Transverse colon (tissue), 4 donors: ENCODE data around the gene PTPN9.

Source experiments
- CTCF ChIP-seq, 5 experiments: fragments of 200-600 bp in 3 of 5; fragments of 450-650 bp in 2 of 5; sonication (generic) in 3 of 5; IDR thresholded peaks; 1 replicate in 2 of 5; 2 replicates in 3 of 5; pipeline ENCODE4 v1.5.1; 2016 to 2017; ENCODE audit warnings: antibody characterized with exemption in 5 of 5, inconsistent platforms in 3 of 5, mild to moderate bottlenecking in 2 of 5, moderate library complexity in 1 of 5
- POLR2AphosphoS5 ChIP-seq, 3 donors: sonication (generic); formaldehyde crosslinking; IDR thresholded peaks; one replicate each; pipeline ENCODE4 v1.6.1; 2016; ENCODE audit warnings: antibody characterized with exemption in 3 of 3

GRCh38 chr15:75436881-75437280 is 142.2 kb downstream of the PTPN9 start:
- TF ChIP-seq CTCF (IDR thresholded peaks at IDR 0.05) (no peak), POLR2AphosphoS5 (IDR thresholded peaks at IDR 0.05) (no peak)
